HG03108 (cell line): ENCODE results near the gene U2AF2.
"Not testable (repeated sequence)": the region's sequence is repeated elsewhere in the genome, so short reads cannot be mapped to it uniquely, and the experiment has no call there.

ENCODE experiments used
- ATAC-seq: cut with Tn5 transposase; IDR thresholded peaks from one replicate; pipeline ENCODE4 v1.9.1; 2021; ENCODE audit warnings: moderate library complexity; ENCODE audit not compliant: unreplicated experiment

The U2AF2 gene

GRCh38 chr19:55700813-55701212 lies 46.0 kb downstream of the U2AF2 start:
- no peak for ATAC-seq

DNA sequence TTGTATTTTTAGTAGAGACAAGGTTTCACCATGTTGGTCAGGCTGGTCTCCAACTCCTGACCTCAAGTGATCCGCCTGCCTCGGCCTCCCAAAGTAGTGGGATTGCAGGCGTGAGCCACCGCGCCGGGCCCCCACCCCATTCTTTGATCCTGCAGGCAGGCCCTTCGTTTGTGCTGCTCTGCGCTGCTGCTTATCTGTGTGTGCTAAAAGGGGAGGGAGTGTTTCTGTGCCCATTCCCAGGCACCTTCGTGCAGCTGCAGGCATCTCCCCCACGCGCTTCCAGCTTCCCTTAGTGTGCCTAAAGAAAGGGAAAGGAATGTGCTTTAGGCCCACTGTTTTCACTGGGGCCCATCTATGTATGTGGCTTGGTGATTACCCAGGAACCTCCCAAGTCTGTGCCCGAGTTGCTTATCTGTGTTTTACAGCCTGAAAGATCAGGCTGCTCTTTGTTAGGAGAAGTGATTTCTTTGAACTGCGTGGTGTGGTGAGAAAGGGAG lies 47.3 kb downstream of the U2AF2 start:
- no peak for ATAC-seq

DNA sequence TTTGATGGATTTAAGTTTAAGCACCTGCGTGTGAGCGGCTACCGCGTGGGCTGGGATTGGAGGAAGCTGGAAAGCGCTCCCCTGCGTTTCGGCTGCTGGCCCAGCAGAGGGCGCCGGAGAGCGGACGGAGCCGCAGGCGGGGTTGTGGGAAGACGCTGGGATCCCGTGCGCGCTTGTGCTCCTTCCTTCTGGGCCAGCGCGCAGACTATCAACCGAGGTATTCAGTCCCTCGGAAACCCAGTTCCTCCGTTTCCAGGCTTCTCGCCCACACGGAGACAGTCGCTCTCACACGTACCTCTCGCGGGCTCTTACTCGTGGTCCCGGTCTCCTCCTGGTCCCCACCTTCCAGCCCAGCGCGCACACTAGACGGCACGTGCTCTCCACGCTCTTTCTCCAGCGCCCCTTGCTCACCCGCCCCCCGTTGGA lies 49.0 kb downstream of the U2AF2 start:
- no peak for ATAC-seq

GRCh38 chr19:55704494-55705245 lies 49.8 kb downstream of the U2AF2 start:
- no peak for ATAC-seq

GRCh38 chr19:55705972-55706371 lies 51.1 kb downstream of the U2AF2 start:
- ATAC-seq = no peak

GRCh38 chr19:55711719-55712118 lies 56.9 kb downstream of the U2AF2 start:
- no peak for ATAC-seq

DNA sequence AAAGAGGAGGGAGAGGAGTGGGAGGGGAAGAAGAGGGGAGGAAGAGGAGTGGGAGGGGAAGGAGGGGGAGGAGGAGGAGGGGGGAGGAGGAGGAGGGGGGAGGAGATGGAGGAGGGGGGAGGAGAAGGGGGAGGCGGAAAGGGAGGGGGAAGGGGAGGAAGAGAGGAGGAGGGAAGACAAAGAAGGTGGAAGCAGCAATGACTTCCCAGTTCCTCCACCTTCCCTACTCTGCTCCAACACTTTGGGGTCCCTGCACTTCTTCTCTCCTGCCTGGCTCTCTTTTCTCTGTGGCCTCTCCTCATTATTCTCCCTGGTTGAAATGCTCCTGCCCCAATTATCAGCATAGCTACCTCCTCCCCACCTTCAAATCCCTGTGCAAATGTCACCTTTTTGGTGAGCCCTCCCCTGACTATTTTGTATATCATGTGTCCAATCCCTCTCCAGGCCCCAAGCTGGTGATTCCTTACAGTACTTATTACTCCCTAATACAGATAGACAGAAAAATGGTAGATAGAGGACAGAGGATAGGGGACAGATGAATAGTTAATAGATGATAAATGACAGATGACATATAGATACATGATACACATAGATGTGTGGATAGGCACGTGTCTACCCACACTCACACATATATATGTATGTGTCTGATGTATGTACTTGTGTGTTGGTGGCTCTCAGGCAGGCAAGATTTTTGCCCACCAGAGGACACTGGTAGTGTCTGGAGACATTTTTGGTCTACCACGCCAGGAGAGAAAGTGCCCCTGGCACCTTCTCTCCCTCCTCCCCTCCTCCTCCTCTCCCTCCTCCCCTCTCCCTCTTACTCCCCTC lies 58.2 kb downstream of the U2AF2 start:
- no peak for ATAC-seq

DNA sequence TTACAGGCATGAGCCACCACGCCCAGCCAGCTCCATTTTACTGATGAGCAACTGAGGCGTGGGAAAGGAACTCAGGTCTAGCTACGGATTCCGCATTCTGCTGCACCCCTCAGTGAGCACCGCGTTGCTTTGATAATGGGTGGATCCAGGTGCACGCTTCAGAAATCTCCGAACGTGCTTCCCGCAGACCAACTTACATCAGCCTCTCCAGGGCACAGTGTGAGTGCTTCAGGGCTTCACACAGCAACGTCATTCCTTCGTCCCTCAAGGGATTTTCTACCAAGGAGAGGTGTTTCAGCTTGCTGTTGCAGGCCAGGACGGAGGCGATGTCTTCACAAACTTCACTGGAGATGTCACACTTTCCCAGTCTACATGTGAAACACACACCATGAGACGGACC lies 61.7 kb downstream of the U2AF2 start:
- no peak for ATAC-seq

DNA sequence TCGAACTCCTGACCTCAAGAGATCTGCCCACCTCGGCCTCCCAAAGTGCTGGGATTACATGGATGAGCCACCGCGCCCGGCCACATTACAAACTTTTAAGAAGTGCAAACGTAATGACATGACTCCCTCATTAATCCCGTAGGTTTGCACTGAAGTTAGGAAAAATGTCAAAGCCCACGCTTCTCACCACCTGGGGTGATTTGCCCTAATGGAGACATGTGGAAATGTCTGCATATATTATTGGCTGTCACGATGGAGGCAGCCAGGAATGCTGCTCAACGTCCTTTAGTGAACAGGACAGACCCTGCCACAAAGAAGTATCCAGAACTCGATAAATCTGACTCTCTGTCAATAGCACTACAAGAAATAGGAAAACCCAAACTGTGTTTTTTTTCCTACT lies 62.4 kb downstream of the U2AF2 start:
- no peak for ATAC-seq

GRCh38 chr19:55717879-55718711 lies 63.3 kb downstream of the U2AF2 start:
- not testable (repeated sequence) for ATAC-seq

- ATAC-seq = no peak
Observed at GRCh38 chr19:55720214-55720746, 65.4 kb downstream of the U2AF2 start.

- ATAC-seq = no peak
Observed at GRCh38 chr19:55720801-55721200, 66.0 kb downstream of the U2AF2 start.

GRCh38 chr19:55723491-55723890 lies 68.7 kb downstream of the U2AF2 start:
- no peak for ATAC-seq
